Limb (tissue), 2 donors: ENCODE results near the gene GSTO2.

Source experiments
- DNase-seq, 2 donors: peaks; one replicate each; pipeline ENCODE4 v3.0.0-alpha.2; 2016; ENCODE audit errors: extremely low spot score in 2 of 2

Gene GSTO2

GRCh38 chr10:104325436-104326435, 56.8 kb downstream of the GSTO2 start:
- no peak for DNase-seq

GRCh38 chr10:104326991-104327610, 58.1 kb downstream of the GSTO2 start:
- DNase-seq, result no peak

- DNase-seq, result peak in 1 of 2 donors; percentile 69
These were observed 59.0 kb downstream of the GSTO2 start for GRCh38 chr10:104327745-104328645.

- DNase-seq, result no peak
These were observed 59.6 kb downstream of the GSTO2 start for GRCh38 chr10:104328646-104328895.

- DNase-seq, result peak; percentile 50 to 82
These were observed 60.1 kb downstream of the GSTO2 start for GRCh38 chr10:104328896-104329710.

GRCh38 chr10:104329735-104330134, 60.8 kb downstream of the GSTO2 start:
- DNase-seq, result peak in 1 of 2 donors; percentile 36

DNA sequence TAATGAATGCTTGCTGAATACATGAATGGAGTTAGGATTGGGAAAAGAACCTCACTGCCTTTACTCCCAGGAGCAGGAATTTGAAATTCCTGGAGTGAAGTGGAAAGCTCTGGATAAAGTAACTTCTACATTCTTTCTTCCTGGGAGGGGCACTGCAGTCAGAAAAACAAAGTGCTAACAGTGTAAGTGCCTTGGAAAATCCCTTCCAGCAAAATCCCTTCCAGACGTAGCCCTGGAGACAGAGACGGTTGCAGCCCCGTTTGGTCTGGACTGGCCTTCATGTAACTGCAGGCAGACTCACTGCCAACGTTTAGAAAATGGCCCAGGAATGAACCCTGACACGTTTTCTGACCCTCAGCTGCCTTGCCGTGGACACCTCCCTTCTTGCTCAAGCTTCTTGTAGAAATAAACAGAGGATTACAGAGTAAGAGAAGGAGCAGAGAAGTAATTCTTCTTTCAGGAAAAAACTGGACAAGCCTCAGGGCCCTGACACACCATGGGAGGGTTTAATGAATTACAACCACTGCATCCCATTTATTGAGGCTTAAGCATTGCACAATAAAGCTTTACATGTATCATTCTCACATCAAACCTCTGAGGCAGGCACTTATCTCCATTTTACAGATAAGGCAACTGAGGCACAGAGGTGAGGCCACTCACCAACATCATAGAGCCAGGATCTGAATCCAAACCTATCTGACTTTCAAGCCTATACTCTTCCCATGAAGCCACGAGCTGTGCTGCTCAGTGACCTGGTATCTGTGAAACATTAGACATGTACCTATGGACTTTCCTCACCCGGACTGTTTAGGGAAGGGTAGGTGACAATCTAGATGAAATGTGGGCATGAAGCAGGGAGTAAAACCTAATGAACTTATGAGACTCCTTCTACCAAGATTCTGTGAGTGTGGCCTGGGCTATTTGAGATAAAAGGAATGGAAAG, 61.5 kb downstream of the GSTO2 start:
- DNase-seq, result peak; percentile 56 to 73

DNA sequence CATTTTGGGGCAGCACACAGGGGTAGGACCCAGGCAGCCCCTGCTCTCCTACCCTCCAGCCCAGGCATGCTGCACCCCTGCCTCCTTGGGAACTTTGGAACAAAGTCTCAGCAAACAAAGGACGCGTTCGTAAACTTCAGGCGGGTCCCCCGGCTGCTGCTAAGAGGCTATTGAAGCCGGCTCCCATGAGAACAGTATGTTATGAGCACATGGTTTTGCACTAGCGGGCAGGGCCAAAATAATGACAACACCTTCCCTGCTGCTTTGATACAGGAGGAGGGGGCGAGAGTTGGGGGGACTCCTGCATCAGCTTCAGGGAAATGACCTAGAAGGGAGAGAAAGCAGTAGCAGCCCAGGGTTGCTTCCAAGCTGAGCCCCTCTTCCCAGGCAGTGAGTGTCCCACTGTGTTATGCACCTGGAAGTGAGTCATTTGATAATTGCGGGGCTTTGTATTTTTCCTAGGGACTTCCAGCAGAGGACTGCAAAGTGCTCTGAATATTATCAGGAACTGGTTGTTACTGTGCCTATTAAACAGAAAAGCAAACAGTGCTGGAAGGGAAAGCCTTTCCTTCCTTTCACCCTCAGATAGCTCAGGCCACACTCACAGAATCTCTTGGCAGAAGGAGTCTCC, 62.3 kb downstream of the GSTO2 start:
- peak in 1 of 2 donors; percentile 70 for DNase-seq

DNA sequence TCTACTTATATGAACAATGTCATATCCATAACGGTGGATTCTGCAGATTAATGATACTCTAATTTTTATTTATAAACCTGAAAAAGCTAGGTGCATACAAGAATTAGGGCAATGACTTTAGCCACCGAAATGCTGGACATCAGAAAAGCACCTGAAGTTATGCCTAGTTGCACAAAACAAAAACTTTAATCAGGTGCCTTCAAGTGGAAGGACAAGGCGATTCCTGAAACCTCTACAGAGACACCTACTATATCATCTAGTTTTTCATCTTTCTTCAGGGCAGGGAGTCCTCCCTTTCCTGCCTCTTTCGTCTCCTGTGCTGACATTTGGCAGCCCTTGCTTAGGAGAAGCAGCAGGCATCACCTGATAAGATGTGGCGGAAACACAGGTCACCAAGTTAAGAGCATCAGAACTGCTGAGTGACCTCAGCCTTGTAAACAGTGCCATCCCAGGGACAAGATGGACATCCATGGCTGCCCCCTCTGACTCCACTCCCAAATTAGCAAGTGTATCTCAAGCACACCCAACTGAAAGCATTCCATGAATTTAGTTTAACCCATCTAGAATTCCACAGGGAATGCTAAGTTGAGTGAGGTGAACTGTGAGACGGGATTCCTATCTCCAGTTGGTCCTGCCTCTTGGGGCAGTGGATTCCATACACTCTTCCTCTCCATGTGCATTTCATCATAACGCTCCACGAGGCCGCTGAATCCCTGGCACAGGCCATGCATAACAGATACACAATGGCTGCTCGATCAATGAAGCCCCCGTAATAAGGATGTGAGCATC, 63.5 kb downstream of the GSTO2 start:
- peak in 1 of 2 donors; percentile 21 for DNase-seq

- no peak for DNase-seq
These were observed 64.2 kb downstream of the GSTO2 start for GRCh38 chr10:104333032-104333727.

DNA sequence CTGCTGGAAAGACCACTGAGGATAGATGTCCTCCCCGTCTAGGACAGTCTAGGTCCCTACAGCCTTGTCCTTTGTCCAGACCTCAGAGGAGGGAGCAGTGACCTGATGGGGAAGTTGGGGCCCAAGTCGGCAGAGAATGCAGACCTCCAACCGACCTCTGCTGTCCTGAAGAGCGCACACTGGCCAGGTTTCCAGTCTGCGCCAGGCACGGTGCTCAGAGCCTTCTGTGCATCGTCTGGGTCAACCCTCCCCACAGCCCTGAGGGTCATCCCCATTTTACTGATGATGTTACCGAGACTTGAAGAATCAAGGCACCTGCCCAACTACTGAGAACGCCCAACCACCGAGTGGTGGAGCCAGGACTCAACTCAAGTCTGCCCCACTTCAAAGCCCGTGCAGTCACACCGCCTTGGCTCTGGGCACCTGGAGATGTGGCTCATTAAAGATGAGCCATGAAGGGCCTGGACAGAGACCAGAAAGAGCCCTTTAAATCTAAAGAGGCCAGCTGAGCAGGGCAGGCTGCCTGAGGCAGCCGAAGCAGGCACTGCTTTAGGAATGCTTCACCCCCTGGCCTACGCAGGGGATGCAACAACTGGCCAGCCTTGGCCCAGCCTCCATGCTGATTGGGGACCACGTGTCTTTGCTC, 64.9 kb downstream of the GSTO2 start:
- DNase-seq, result peak in 1 of 2 donors; percentile 15

- no peak for DNase-seq
These were observed 65.6 kb downstream of the GSTO2 start for GRCh38 chr10:104334561-104334960.

- DNase-seq, result no peak
These were observed 66.1 kb downstream of the GSTO2 start for GRCh38 chr10:104334965-104335650.

GRCh38 chr10:104336821-104337467, 68.0 kb downstream of the GSTO2 start:
- DNase-seq, result no peak

DNA sequence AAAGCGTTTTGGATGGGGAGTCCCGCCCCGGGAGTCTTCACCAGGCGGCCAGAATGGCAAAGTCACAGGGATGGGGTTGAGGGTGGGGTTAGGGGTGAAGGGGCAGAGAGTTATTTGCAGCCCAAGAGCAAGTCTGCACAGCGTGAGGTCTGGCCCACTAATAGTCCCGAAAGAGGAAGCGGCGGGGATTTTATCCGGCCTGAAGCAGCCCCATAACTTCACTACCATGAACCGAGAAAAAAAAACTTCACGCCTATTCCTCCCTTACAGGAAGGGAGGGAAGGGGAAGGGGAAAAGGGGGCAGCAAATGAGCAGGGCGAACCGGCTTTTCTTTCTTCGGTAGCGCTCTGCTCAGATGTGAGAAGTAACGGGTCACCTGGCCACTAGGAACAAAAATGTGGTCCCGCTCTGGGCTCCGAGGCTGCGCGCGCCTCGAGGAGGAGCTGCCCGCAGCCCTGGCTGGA, 68.6 kb downstream of the GSTO2 start:
- DNase-seq, result peak in 1 of 2 donors; percentile 53
